Chondrocyte (in vitro differentiated cells): ENCODE measurements around the gene GIGYF2. TPM values are rescaled to one million over a fixed set of nuclear protein-coding genes. Genes with fewer than 3 reads are reported as not detected.
A peak's percentile ranks its signal among the peaks of the same experiment; 100 is the strongest.

Experiments
- DNase-seq: peaks from one replicate; pipeline ENCODE4 v3.0.0; 2021; ENCODE audit warnings: mixed read lengths, low spot score
- H3K27ac Mint-ChIP-seq: one replicate; pipeline ENCODE4 v1.8.0; 2021; ENCODE audit warnings: mild to moderate bottlenecking, moderate library complexity, mixed read lengths; ENCODE audit not compliant: unreplicated experiment
- H3K27me3 Mint-ChIP-seq: 2 replicates; pipeline ENCODE4 v1.8.0; 2021; ENCODE audit warnings: low read depth, mixed read lengths
- H3K36me3 Mint-ChIP-seq: 2 replicates; pipeline ENCODE4 v1.8.0; 2021; ENCODE audit warnings: low read depth, mixed read lengths
- H3K4me1 Mint-ChIP-seq: 2 replicates; pipeline ENCODE4 v1.8.0; 2021; ENCODE audit warnings: low read depth, mild to moderate bottlenecking, mixed read lengths
- H3K4me3 Mint-ChIP-seq: one replicate; pipeline ENCODE4 v1.8.0; 2021; ENCODE audit warnings: mild to moderate bottlenecking, moderate library complexity, mixed read lengths; ENCODE audit not compliant: unreplicated experiment
- H3K9me3 Mint-ChIP-seq: 2 replicates; pipeline ENCODE4 v1.8.0; 2021; ENCODE audit warnings: low read depth, mixed read lengths
- total RNA-seq: library from RNA; stranded (reverse); gene quantifications from 3 replicates; pipeline ENCODE4 v1.2.1, GENCODE V29; 2021
- TF ChIP-seq, protein P1 (sequence below): fragments of 200-600 bp; sonication (generic); IDR thresholded peaks from 2 replicates; pipeline ENCODE4 v1.5.0; 2021; ENCODE audit warnings: antibody characterized with exemption, mild to moderate bottlenecking, moderate library complexity

Gene GIGYF2
- total RNA-seq, 1 donor from 2014 or later: 45.6 TPM

DNA sequence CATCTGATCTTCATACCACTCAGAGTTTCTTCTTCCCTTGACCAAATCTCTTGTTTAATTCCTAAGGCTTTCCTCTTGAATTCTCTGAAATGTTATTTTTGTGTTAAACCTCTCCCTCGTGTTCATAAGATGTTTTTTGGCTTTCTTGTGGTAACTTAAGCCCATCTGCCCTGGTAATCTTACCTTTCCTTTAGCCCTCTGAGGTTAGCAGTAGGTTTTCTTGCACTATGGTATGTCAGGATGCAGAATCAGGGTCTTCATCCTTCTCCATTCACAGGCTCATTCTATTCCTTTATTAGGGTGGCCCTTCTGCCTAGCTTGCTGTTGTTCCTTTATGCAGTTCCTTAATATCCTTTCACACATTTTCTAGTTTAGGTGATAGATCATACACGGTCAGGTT lies 24.1 kb downstream of the GIGYF2 start:
- Mint-ChIP-seq H3K4me3 (no peak overlapping the region), H3K4me1 (peaks cover 30% of the 10 kb centered on the region), H3K27ac (no peak overlapping the region), H3K9me3 (peaks cover 3% of the 10 kb centered on the region), H3K27me3 (no peaks in the 10 kb centered on the region), H3K36me3 (peaks cover 8% of the 10 kb centered on the region)
- TF ChIP-seq, protein P1, sequence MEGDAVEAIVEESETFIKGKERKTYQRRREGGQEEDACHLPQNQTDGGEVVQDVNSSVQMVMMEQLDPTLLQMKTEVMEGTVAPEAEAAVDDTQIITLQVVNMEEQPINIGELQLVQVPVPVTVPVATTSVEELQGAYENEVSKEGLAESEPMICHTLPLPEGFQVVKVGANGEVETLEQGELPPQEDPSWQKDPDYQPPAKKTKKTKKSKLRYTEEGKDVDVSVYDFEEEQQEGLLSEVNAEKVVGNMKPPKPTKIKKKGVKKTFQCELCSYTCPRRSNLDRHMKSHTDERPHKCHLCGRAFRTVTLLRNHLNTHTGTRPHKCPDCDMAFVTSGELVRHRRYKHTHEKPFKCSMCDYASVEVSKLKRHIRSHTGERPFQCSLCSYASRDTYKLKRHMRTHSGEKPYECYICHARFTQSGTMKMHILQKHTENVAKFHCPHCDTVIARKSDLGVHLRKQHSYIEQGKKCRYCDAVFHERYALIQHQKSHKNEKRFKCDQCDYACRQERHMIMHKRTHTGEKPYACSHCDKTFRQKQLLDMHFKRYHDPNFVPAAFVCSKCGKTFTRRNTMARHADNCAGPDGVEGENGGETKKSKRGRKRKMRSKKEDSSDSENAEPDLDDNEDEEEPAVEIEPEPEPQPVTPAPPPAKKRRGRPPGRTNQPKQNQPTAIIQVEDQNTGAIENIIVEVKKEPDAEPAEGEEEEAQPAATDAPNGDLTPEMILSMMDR: no peak
- no peak for DNase-seq

DNA sequence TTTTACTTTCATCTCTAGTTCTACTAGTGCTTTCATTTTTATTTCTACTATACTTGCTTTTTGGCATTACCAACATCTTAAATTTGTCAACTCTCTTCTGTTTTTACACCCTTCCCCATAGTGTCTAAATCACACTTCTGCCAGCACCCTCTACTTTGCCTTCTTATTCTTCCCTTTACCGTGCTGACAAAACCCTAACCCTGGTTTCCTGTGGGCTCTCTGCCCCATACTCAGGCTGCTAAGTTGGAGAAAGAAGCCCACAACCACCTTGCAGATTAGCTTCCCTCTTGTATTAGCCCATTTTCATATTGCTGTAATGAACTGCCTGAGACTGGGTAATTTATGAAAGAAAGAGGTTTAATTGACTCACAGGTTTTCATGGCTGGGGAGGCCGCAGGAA lies 24.8 kb downstream of the GIGYF2 start:
- Mint-ChIP-seq H3K36me3 (peaks cover 8% of the 10 kb centered on the region), H3K9me3 (peaks cover 3% of the 10 kb centered on the region), H3K4me3 (no peak overlapping the region), H3K27me3 (no peaks in the 10 kb centered on the region), H3K27ac (peak overlapping the region; percentile 52), H3K4me1 (peaks cover 27% of the 10 kb centered on the region)
- TF ChIP-seq, protein P1: no peak
- no peak for DNase-seq

DNA sequence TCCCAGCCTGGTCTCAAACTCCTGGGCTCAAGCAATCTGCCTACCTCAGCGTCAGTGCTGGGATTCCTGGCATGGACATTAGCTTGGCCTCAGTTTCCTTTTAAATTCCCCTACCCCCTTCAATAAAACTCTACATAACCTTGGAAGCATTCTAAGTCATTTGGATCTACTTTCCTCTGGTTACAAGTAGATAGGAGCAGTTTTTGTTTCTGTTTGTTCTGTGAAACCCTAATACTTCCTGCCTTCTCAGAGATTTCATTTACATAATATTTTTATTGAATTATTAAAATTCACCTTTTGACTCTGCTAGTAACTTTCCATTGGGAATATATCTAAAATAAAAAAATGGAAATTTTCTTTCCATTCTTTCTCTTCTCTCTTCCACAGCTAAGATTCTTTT lies 25.9 kb downstream of the GIGYF2 start:
- H3K4me1 Mint-ChIP-seq: peaks cover 25% of the 10 kb centered on the region
- H3K4me3 Mint-ChIP-seq: no peak overlapping the region
- peaks cover 3% of the 10 kb centered on the region for H3K9me3 Mint-ChIP-seq
- DNase-seq: no peak
- H3K27ac Mint-ChIP-seq: peak overlapping the region; percentile 41
- TF ChIP-seq, protein P1: no peak
- H3K36me3 Mint-ChIP-seq: peaks cover 8% of the 10 kb centered on the region
- H3K27me3 Mint-ChIP-seq: no peaks in the 10 kb centered on the region

DNA sequence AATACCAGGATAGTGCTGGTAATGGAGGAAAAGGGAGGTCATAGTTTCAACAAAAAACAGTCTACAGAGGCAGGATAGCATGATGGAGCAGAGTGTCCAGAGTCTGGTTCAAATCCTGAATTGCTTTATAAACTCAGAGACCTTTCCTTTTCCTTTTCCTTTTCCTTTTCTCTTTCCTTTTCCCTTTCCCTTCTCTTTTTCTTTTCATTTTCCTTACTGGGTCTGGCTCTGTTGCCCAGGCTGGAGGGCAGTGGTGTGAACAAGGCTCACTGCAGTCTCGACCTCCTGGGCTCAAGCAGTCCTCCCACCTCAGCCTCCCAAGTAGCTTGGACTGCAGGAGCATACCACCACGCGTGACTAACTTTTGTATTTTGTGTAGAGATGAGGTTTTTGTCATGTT lies 31.7 kb downstream of the GIGYF2 start:
- Mint-ChIP-seq H3K4me1 (peaks cover 9% of the 10 kb centered on the region), H3K27me3 (no peaks in the 10 kb centered on the region), H3K27ac (no peak overlapping the region), H3K4me3 (no peak overlapping the region), H3K36me3 (peaks cover 10% of the 10 kb centered on the region), H3K9me3 (no peaks in the 10 kb centered on the region)
- TF ChIP-seq, protein P1: no peak
- no peak for DNase-seq

DNA sequence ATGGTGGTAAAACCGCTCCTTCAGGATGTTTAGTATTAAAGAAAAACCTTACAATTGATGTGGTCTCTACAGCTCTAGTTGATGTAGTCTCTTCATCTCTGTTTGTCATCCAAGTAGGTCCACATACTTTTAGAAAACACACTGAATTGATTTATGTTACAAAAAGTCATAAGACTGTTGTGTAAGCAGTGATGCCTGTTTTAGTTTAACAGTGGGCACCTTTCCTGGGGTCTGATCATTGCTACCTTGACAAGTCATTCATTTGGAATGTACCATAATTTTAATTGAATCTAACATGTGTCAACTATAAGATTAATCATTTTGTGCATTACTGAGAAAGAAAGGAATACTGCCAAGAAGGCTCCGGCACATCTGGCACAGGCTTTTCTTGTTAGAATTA lies 34.3 kb downstream of the GIGYF2 start:
- Mint-ChIP-seq H3K4me1 (peaks cover 9% of the 10 kb centered on the region), H3K36me3 (peaks cover 6% of the 10 kb centered on the region), H3K4me3 (no peak overlapping the region), H3K27me3 (no peaks in the 10 kb centered on the region), H3K27ac (no peak overlapping the region), H3K9me3 (no peaks in the 10 kb centered on the region)
- DNase-seq: no peak
- TF ChIP-seq, protein P1: no peak
